Lower leg skin (tissue), 3 donors: ENCODE measurements around the gene BBIP1.

Source experiments
- POLR2A ChIP-seq, 2 donors: fragments of 450-650 bp; IDR thresholded peaks; one replicate each; pipeline ENCODE4 v1.6.1; 2016 to 2017; ENCODE audit warnings: antibody characterized with exemption in 2 of 2, mild to moderate bottlenecking in 1 of 2, moderate library complexity in 1 of 2
- TF ChIP-seq, protein P1 (sequence below), 3 donors: fragments of 450-650 bp; IDR thresholded peaks; one replicate each; pipeline ENCODE4 v1.5.1; 2016; ENCODE audit warnings: antibody characterized with exemption in 3 of 3, mild to moderate bottlenecking in 3 of 3, moderate library complexity in 2 of 3

- TF ChIP-seq, protein P1, sequence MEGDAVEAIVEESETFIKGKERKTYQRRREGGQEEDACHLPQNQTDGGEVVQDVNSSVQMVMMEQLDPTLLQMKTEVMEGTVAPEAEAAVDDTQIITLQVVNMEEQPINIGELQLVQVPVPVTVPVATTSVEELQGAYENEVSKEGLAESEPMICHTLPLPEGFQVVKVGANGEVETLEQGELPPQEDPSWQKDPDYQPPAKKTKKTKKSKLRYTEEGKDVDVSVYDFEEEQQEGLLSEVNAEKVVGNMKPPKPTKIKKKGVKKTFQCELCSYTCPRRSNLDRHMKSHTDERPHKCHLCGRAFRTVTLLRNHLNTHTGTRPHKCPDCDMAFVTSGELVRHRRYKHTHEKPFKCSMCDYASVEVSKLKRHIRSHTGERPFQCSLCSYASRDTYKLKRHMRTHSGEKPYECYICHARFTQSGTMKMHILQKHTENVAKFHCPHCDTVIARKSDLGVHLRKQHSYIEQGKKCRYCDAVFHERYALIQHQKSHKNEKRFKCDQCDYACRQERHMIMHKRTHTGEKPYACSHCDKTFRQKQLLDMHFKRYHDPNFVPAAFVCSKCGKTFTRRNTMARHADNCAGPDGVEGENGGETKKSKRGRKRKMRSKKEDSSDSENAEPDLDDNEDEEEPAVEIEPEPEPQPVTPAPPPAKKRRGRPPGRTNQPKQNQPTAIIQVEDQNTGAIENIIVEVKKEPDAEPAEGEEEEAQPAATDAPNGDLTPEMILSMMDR (IDR thresholded peaks at IDR 0.05): no peak
- no peak for TF ChIP-seq POLR2A (IDR thresholded peaks at IDR 0.05)
Observed at GRCh38 chr10:110873951-110874350, 45.0 kb downstream of the BBIP1 start.
